K562 (cell line): ENCODE measurements around the gene HOXA10. TPM values are rescaled to one million over a fixed set of nuclear protein-coding genes. Genes with fewer than 3 reads are reported as not detected.

Experiments used
- ATAC-seq: fragments of 200-7000 bp; cut with Tn5 transposase; 3 replicates; pipeline ENCODE4 v1.9.1; 2020; ENCODE audit warnings: moderate library complexity
- BruUV-seq: library from RNA; stranded (reverse); fragments of 400-500 nt; replicated peaks from 2 replicates; lab custom pipeline; 2021; lab: Mats Ljungman, UMichigan
- CTCF ChIA-PET: fragments of 300-600 bp; formaldehyde crosslinking; extraction: SDS; loops from one replicate; lab custom pipeline; 2021; ENCODE audit warnings: low intra/inter-chr PET ratio; lab: Yijun Ruan, JAX
- POLR2A ChIA-PET: fragments of 300-600, 350-650 bp; sonication (Branson Sonifier 250); formaldehyde crosslinking; extraction: SDS; loops from one replicate; lab custom pipeline; 2021; ENCODE audit warnings: antibody characterized with exemption, inconsistent platforms; lab: Yijun Ruan, JAX
- DNase-seq, 4 experiments: peaks; one replicate each; pipeline versions ENCODE4 v3.0.0 to v3.0.0-alpha.2; 2011 to 2018; ENCODE audit warnings: low spot score in 3 of 4, mixed read lengths in 3 of 4; ENCODE audit errors: extremely low read depth in 1 of 4
- FAIRE-seq: peaks from 2 replicates; lab custom pipeline; 2011; peaks lifted over from hg19 to GRCh38; lab: Jason Lieb, UNC
- H2AFZ ChIP-seq: 2 replicates; pipeline ENCODE4 v1.6.0; 2011; ENCODE audit warnings: low read depth, low read length, control low read depth, inconsistent platforms
- H3K27ac ChIP-seq: fragments of 200-600 bp; 3 replicates; pipeline ENCODE4 v1.8.0; 2011; ENCODE audit warnings: low read depth, mild to moderate bottlenecking, control low read depth, inconsistent platforms, low read length, moderate library complexity, mixed read lengths; ENCODE audit errors: extremely low read depth
- H3K27me3 ChIP-seq, 2 experiments: fragments of 300-600 bp in 1 of 2; 2 replicates in 1 of 2; 3 replicates in 1 of 2; pipeline versions ENCODE4 v1.6.0 to v1.8.0; 2011; ENCODE audit warnings: inconsistent platforms in 2 of 2, low read length in 2 of 2, mild to moderate bottlenecking in 1 of 2, mixed read lengths in 1 of 2, moderate library complexity in 1 of 2; ENCODE audit not compliant: control insufficient read depth in 2 of 2, insufficient read depth in 2 of 2
- H3K36me3 ChIP-seq: fragments of 300-600 bp; 3 replicates; pipeline ENCODE4 v1.8.0; 2011; ENCODE audit warnings: mild to moderate bottlenecking, low read length, inconsistent platforms; ENCODE audit not compliant: control insufficient read depth, insufficient read depth
- H3K4me1 ChIP-seq, 2 experiments: fragments of 200-600 bp in 1 of 2; replicated peaks in 1 of 2; 2 replicates in 1 of 2; 3 replicates in 1 of 2; pipeline versions ENCODE4 v1.5.1 to v1.8.0; 2011; ENCODE audit warnings: inconsistent platforms in 2 of 2, low read length in 2 of 2, mild to moderate bottlenecking in 1 of 2, mixed read lengths in 1 of 2, moderate library complexity in 1 of 2; ENCODE audit not compliant: control insufficient read depth in 2 of 2, insufficient read depth in 2 of 2
- H3K4me2 ChIP-seq: 2 replicates; pipeline ENCODE4 v1.6.1; 2011; ENCODE audit warnings: low read length, control low read depth, inconsistent platforms, mixed read lengths; ENCODE audit not compliant: insufficient read depth
- H3K4me3 ChIP-seq: fragments of 200-600 bp; sonication (generic), shearing (Covaris generic); 2 replicates; pipeline ENCODE4 v1.5.1; 2016; ENCODE audit warnings: control low read depth, inconsistent platforms
- H3K79me2 ChIP-seq: fragments of 200-600 bp; 3 replicates; pipeline ENCODE4 v1.8.0; 2011; ENCODE audit warnings: low read length, inconsistent platforms; ENCODE audit not compliant: control insufficient read depth, insufficient read depth
- H3K9ac ChIP-seq, 2 experiments: 2 replicates each; pipeline versions ENCODE4 v1.6.0 to v1.6.1; 2011; ENCODE audit warnings: low read depth in 2 of 2, low read length in 2 of 2, control low read depth in 1 of 2, inconsistent platforms in 1 of 2, mild to moderate bottlenecking in 1 of 2, mixed read lengths in 1 of 2; ENCODE audit not compliant: insufficient read depth in 1 of 2
- H3K9me1 ChIP-seq: one replicate; pipeline ENCODE4 v1.6.0; 2011; ENCODE audit warnings: inconsistent platforms, mild to moderate bottlenecking, low read length, moderate library complexity; ENCODE audit not compliant: control insufficient read depth, insufficient read depth
- H3K9me3 ChIP-seq: replicated peaks from 2 replicates; pipeline ENCODE4 v1.5.1; 2011; ENCODE audit warnings: low read depth, low read length, inconsistent platforms; ENCODE audit not compliant: control insufficient read depth, insufficient read depth
- H4K20me1 ChIP-seq: replicated peaks from 2 replicates; pipeline ENCODE4 v1.6.1; 2011; ENCODE audit warnings: low read length, inconsistent platforms, mixed read lengths; ENCODE audit not compliant: control insufficient read depth, insufficient read depth
- ATF3 ChIP-seq, 2 experiments: fragments of 450-650 bp in 1 of 2; sonication (generic) in 1 of 2; formaldehyde crosslinking in 1 of 2; IDR thresholded peaks in 1 of 2; conservative IDR thresholded peaks in 1 of 2; 2 replicates each; pipeline versions ENCODE4 v1.6.1 to v1.8.1; 2016 to 2023; ENCODE audit warnings: mild to moderate bottlenecking in 2 of 2, moderate library complexity in 2 of 2, inconsistent platforms in 1 of 2, missing genetic modification reagents in 1 of 2
- COPS2 ChIP-seq: fragments of 450-650 bp; conservative IDR thresholded peaks from 2 replicates; pipeline ENCODE4 v1.6.1; 2016; ENCODE audit warnings: mild to moderate bottlenecking, moderate library complexity
- EGR1 ChIP-seq: fragments of 450-650 bp; conservative IDR thresholded peaks from 2 replicates; pipeline ENCODE4 v1.6.1; 2017; ENCODE audit warnings: mild to moderate bottlenecking
- FOS ChIP-seq: IDR thresholded peaks from 3 replicates; pipeline ENCODE4 v1.6.1; 2011; ENCODE audit not compliant: insufficient read length; ENCODE audit errors: extremely low read depth
- MYC ChIP-seq, 2 experiments: fragments of 250-450 bp in 1 of 2; sonication (Bioruptor Pico) in 1 of 2; IDR thresholded peaks; 2 replicates each; pipeline versions ENCODE4 v1.5.1 to v1.6.1; 2012 to 2021; ENCODE audit warnings: low read depth in 2 of 2, borderline replicate concordance in 1 of 2, improper control_type of control experiment in 1 of 2, low read length in 1 of 2, mild to moderate bottlenecking in 1 of 2, moderate library complexity in 1 of 2
- NFATC3 ChIP-seq: fragments of 450-650 bp; IDR thresholded peaks from 2 replicates; pipeline ENCODE4 v1.6.1; 2017; ENCODE audit warnings: mild to moderate bottlenecking
- NFE2 ChIP-seq: IDR thresholded peaks from 2 replicates; pipeline ENCODE4 v1.6.1; 2014; ENCODE audit warnings: antibody characterized with exemption, low read depth
- PBX2 ChIP-seq, 2 experiments: IDR thresholded peaks in 1 of 2; conservative IDR thresholded peaks in 1 of 2; 2 replicates each; pipeline ENCODE4 v1.6.1; 2016; ENCODE audit warnings: low read depth in 2 of 2, mild to moderate bottlenecking in 1 of 2, missing compliant biosample characterization in 1 of 2, missing genetic modification characterization in 1 of 2, moderate library complexity in 1 of 2
- RBBP5 ChIP-seq: fragments of 200-600 bp; sonication (generic); IDR thresholded peaks from 2 replicates; pipeline ENCODE4 v1.6.1; 2012; ENCODE audit warnings: borderline replicate concordance, mild to moderate bottlenecking, low read length, control low read depth, inconsistent platforms; ENCODE audit not compliant: insufficient read depth, poor library complexity, severe bottlenecking
- RBM15 ChIP-seq: fragments of 200-400 bp; formaldehyde crosslinking; IDR thresholded peaks from 2 replicates; pipeline ENCODE4 v1.6.1; 2018; ENCODE audit warnings: mild to moderate bottlenecking, low read length, moderate library complexity; ENCODE audit not compliant: insufficient read depth
- USF2 ChIP-seq: sonication (generic); formaldehyde crosslinking; IDR thresholded peaks from 2 replicates; pipeline ENCODE4 v1.5.0; 2020; ENCODE audit warnings: missing genetic modification reagents
- ZBED1 ChIP-seq: IDR thresholded peaks from 2 replicates; pipeline ENCODE4 v1.6.1; 2014
- ZNF324 ChIP-seq: fragments of 250-450 bp; sonication (Bioruptor Pico); IDR thresholded peaks from 2 replicates; pipeline ENCODE4 v1.4.0; 2020; ENCODE audit warnings: mild to moderate bottlenecking
- ZNF695 ChIP-seq: fragments of 450-650 bp; formaldehyde crosslinking; IDR thresholded peaks from 2 replicates; pipeline ENCODE4 v1.4.0; 2020; ENCODE audit warnings: mild to moderate bottlenecking, moderate library complexity
- ZNF830 ChIP-seq: fragments of 250-450 bp; sonication (Bioruptor Pico); IDR thresholded peaks from 2 replicates; pipeline ENCODE4 v1.5.0; 2021; ENCODE audit warnings: mild to moderate bottlenecking
- ZSCAN29 ChIP-seq: fragments of 450-650 bp; IDR thresholded peaks from 2 replicates; pipeline ENCODE4 v1.6.1; 2017
- WGBS: fragments of 100-300 bp; shearing (Covaris generic); methylation state at CpG from one replicate; pipeline ENCODE4 v1.1.6; 2016; ENCODE audit warnings: low coverage, mixed read lengths; ENCODE audit not compliant: insufficient coverage; ENCODE audit errors: missing lambda C conversion rate; 5-methylcytosine and 5-hydroxymethylcytosine counted together
- in situ Hi-C: fragments of 300-500 bp; cut with MboI; formaldehyde crosslinking; loops from 4 replicates; pipeline ENCODE4 v1.15.0; 2018; ENCODE audit warnings: inconsistent platforms, mixed read lengths
- intact Hi-C: fragments of 100-400 bp; cut with micrococcal nuclease; formaldehyde crosslinking; loops from 2 replicates; pipeline ENCODE4 v1.14.2; 2022
- polyA plus RNA-seq, 8 experiments: library from polyadenylated mRNA; depleted of rRNA in 4 of 8; stranded (reverse) in 5 of 8; unstranded in 3 of 8; fragments of >200 nt; fragmentation: Nextera tagmentation in 2 of 8; fragmentation: Illumina TruSeq in 1 of 8; extraction: Ambion mirVana in 2 of 8; extraction: Trizol in 1 of 8; gene quantifications; 2 replicates each; pipeline versions ENCODE4 v1.2.1 to v1.2.3, GENCODE V29; 2011 to 2014; ENCODE audit warnings: inconsistent platforms in 1 of 8, missing spikeins in 1 of 8
- total RNA-seq, 7 experiments: library from RNA; depleted of rRNA in 6 of 7; stranded (reverse); fragments of >200 nt in 6 of 7; fragmentation: Illumina TruSeq in 2 of 7; extraction: Trizol in 2 of 7; gene quantifications; 2 replicates each; pipeline versions ENCODE4 v1.2.1 to v1.2.3, GENCODE V29; 2011 to 2021; ENCODE audit warnings: low replicate concordance in 1 of 7

The HOXA10 gene
- total and polyA plus RNA-seq, 9 of the 15 experiments (the other 6 are each of a cell fraction or from before 2014, with no cell fraction given) = not detected

GRCh38 chr7:27209933-27210440 lies 35.9 kb upstream of the HOXA10 start:
- Histone ChIP-seq H4K20me1 (peaks cover 9% of the 10 kb centered on the region; the same call in 1 of the 2 replicates), H3K9ac (no peak overlapping the region), H3K4me3 (no peak overlapping the region), H3K27ac (no peak overlapping the region), H3K9me3 (no peaks in the 10 kb centered on the region), H3K9me1 (no peaks in the 10 kb centered on the region), H3K4me1 (peaks cover 0 to 20% of the 10 kb centered on the region in 2 experiments; a peak in 2 of 5 replicates), H3K27me3 (peaks cover 45 to 71% of the 10 kb centered on the region in 2 experiments), H2AFZ (no peak overlapping the region), H3K79me2 (no peaks in the 10 kb centered on the region), H3K4me2 (no peak overlapping the region), H3K36me3 (no peaks in the 10 kb centered on the region)
- CTCF ChIA-PET = no interaction called here
- intact Hi-C loops = loop anchor here (2.0 to 5.0 kb wide), 2 partner anchors 367 to 453 kb away; partner anchors contain the start of gene HIBADH
- BruUV-seq = no TSS peak
- no peak for TF ChIP-seq EGR1
- no peak for TF ChIP-seq USF2 (CRISPR knock-in tag)
- no peak for TF ChIP-seq ZBED1
- no peak for TF ChIP-seq FOS
- TF ChIP-seq ZSCAN29 = no peak
- TF ChIP-seq NFE2 = no peak
- TF ChIP-seq RBM15 = no peak
- TF ChIP-seq ATF3 (IDR thresholded peaks at IDR 0.05) = no peak
- TF ChIP-seq ATF3 (CRISPR knock-in tag; conservative IDR thresholded peaks at IDR 0.05) = no peak
- no peak for TF ChIP-seq ZNF695 (CRISPR knock-in tag)
- no peak for TF ChIP-seq COPS2
- TF ChIP-seq ZNF830 = no peak
- TF ChIP-seq ZNF324 = no peak
- no peak for TF ChIP-seq NFATC3
- TF ChIP-seq MYC (IDR thresholded peaks at IDR 0.05; ENCODE audit: low read depth, low read length) = no peak
- no peak for TF ChIP-seq MYC (CRISPR knock-in tag; IDR thresholded peaks at IDR 0.05; ENCODE audit: borderline replicate concordance, low read depth)
- TF ChIP-seq RBBP5 = no peak
- no peak for TF ChIP-seq PBX2 (CRISPR knock-in tag; IDR thresholded peaks at IDR 0.05; ENCODE audit: low read depth)
- TF ChIP-seq PBX2 (tag; conservative IDR thresholded peaks at IDR 0.05; ENCODE audit: low read depth) = no peak
- DNase-seq = no peak
- peak; percentile 19; the same call in 1 of the 3 replicates for ATAC-seq
- POLR2A ChIA-PET = interaction anchor here (0.6 to 0.7 kb wide), 3 partner anchors 33 to 217 kb away, joined by 3 to 4 read pairs (median 3); no protein-coding TSS in a partner anchor
- in situ Hi-C loops = loop anchor here (10.0 kb wide), 2 partner anchors 365 to 565 kb away; no protein-coding TSS in a partner anchor
- FAIRE-seq = no peak
- 2% methylated on average over 11 of the region's 11 CpGs for WGBS
